Ovary (tissue), 9 donors: ENCODE data around the gene PDE4D. TPM values are rescaled to one million over a fixed set of nuclear protein-coding genes. Genes with fewer than 3 reads are reported as not detected.

Experiments
- DNase-seq, 5 donors: peaks; one replicate each; pipeline ENCODE4 v3.0.0-alpha.2; 2019 to 2020
- H3K27ac ChIP-seq, 2 donors: fragments of 200-600 bp; one replicate each; pipeline versions ENCODE4 v1.5.1 to v1.8.0; 2019 to 2022
- H3K27me3 ChIP-seq: fragments of 200-600 bp; one replicate; pipeline ENCODE4 v1.8.0; 2022
- H3K36me3 ChIP-seq: fragments of 200-600 bp; sonication (generic); one replicate; pipeline ENCODE4 v1.5.1; 2019
- H3K4me1 ChIP-seq: one replicate; pipeline ENCODE4 v1.8.1; 2013; ENCODE audit warnings: mild to moderate bottlenecking, moderate library complexity; ENCODE audit not compliant: insufficient read depth
- H3K4me3 ChIP-seq: fragments of 200-600 bp; sonication (generic); one replicate; pipeline ENCODE4 v1.5.1; 2017
- H3K9me3 ChIP-seq, 2 donors: fragments of 200-600 bp in 1 of 2; sonication (generic) in 1 of 2; one replicate each; pipeline versions ENCODE4 v1.5.1 to v1.8.1; 2013 to 2019; ENCODE audit warnings: mild to moderate bottlenecking in 1 of 2, moderate library complexity in 1 of 2
- CTCF ChIP-seq, 3 donors: fragments of 450-650 bp in 2 of 3; fragments of 200-600 bp in 1 of 3; IDR thresholded peaks; one replicate each; pipeline versions ENCODE4 v1.5.1 to v1.8.0; 2016 to 2022; ENCODE audit warnings: antibody characterized with exemption in 3 of 3, mild to moderate bottlenecking in 1 of 3
- EP300 ChIP-seq: sonication (generic); formaldehyde crosslinking; IDR thresholded peaks from one replicate; pipeline ENCODE4 v1.6.1; 2017; ENCODE audit warnings: antibody characterized with exemption
- POLR2A ChIP-seq: fragments of 450-650 bp; IDR thresholded peaks from one replicate; pipeline ENCODE4 v1.6.1; 2017; ENCODE audit warnings: antibody characterized with exemption, mild to moderate bottlenecking, moderate library complexity
- WGBS, 3 donors: extraction: QIAGEN DNeasy Blood & Tissue Kit in 1 of 3; methylation state at CpG; one replicate each; pipeline versions ENCODE4 v1.1.5 to v1.1.7; 2013 to 2017; 5-methylcytosine and 5-hydroxymethylcytosine counted together
- intact Hi-C, 4 donors: fragments of 100-400 bp; cut with DNase I; formaldehyde crosslinking; loops; one replicate each; pipeline versions ENCODE4 v1.11.0 to v1.15.1; 2022 to 2023
- polyA plus RNA-seq, 2 donors: library from polyadenylated mRNA; stranded (reverse); fragments of 200-250 nt in 1 of 2; fragments of 350-450 nt in 1 of 2; fragmentation: Illumina TruSeq in 1 of 2; extraction: RNeasy Lipid Tissue Mini Kit (QIAGEN cat#74804) in 1 of 2; gene quantifications; one replicate each; pipeline ENCODE4 v1.2.3, GENCODE V29; 2013 to 2014
- total RNA-seq, 7 donors: library from RNA; depleted of rRNA in 2 of 7; stranded (reverse); fragments of >200 nt in 2 of 7; fragmentation: NEBNext Ultra II Directional in 3 of 7; extraction: Animal tissue kit (Norgen Biotek cat#: 25700) in 3 of 7; gene quantifications; one replicate each; pipeline versions ENCODE4 v1.1.0 to v1.2.4, GENCODE V29; 2016 to 2023
- donor health status: DM: no; HTN: no; CAD: no; lungs with moderate emphysema.
- donor health status: DM: no; HTN: no; CAD: no.
- donor health status: Bipolar disorder and iron deficiency.
- donor health status: DM: yes; HTN: yes; CAD: no.
- donor health status: DM: no; HTN: no; CAD: no.
- donor health status: DM: yes; HTN: yes; CAD: no.

PDE4D gene
- total and polyA plus RNA-seq, 9 donors: 1.3 to 67.6 (median 8.4) TPM

GRCh38 chr5:59330680-59331079, 562.8 kb downstream of the PDE4D start:
- Histone ChIP-seq H3K36me3 (no peaks in the 10 kb centered on the region), H3K4me1 (peaks cover 2% of the 10 kb centered on the region), H3K9me3 (no peaks in the 10 kb centered on the region), H3K27me3 (no peaks in the 10 kb centered on the region), H3K4me3 (no peak overlapping the region), H3K27ac (no peak overlapping the region)
- WGBS, 3 donors: 91 to 92% (median 92%) methylated on average over 9 of the region's 9 CpGs
- DNase-seq: no peak
- intact Hi-C loops: no loop called here
- TF ChIP-seq CTCF (IDR thresholded peaks at IDR 0.05) (no peak), POLR2A (no peak), EP300 (no peak)

- Histone ChIP-seq H3K9me3 (no peaks in the 10 kb centered on the region), H3K27me3 (no peaks in the 10 kb centered on the region), H3K4me3 (no peak overlapping the region), H3K4me1 (peaks cover 2% of the 10 kb centered on the region), H3K27ac (no peak overlapping the region), H3K36me3 (no peaks in the 10 kb centered on the region)
- TF ChIP-seq EP300: no peak
- no peak for TF ChIP-seq POLR2A
- TF ChIP-seq CTCF (IDR thresholded peaks at IDR 0.05): no peak
- intact Hi-C loops: no loop called here
- 39 to 51% (median 47%) methylated on average over 6 of the region's 6 CpGs for WGBS, 3 donors
- peak in 1 of 5 donors; percentile 18 for DNase-seq
These were observed 564.7 kb downstream of the PDE4D start for GRCh38 chr5:59328709-59329296.

GRCh38 chr5:59327191-59327980, 566.1 kb downstream of the PDE4D start:
- Histone ChIP-seq H3K36me3 (no peaks in the 10 kb centered on the region), H3K4me1 (peaks cover 2% of the 10 kb centered on the region), H3K27me3 (no peaks in the 10 kb centered on the region), H3K27ac (no peak overlapping the region), H3K9me3 (no peaks in the 10 kb centered on the region), H3K4me3 (no peak overlapping the region)
- no peak for DNase-seq
- 27 to 39% (median 31%) methylated on average over 4 of the region's 4 CpGs for WGBS, 3 donors
- intact Hi-C loops: no loop called here
- TF ChIP-seq POLR2A (no peak), CTCF (IDR thresholded peaks at IDR 0.05) (no peak), EP300 (no peak)

GRCh38 chr5:59326596-59326995, 566.9 kb downstream of the PDE4D start:
- H3K9me3 ChIP-seq: no peaks in the 10 kb centered on the region
- intact Hi-C loops: no loop called here
- no peaks in the 10 kb centered on the region for H3K36me3 ChIP-seq
- no peak overlapping the region for H3K27ac ChIP-seq
- WGBS, 3 donors: 95 to 96% (median 96%) methylated on average over 2 of the region's 2 CpGs
- no peak for DNase-seq
- no peaks in the 10 kb centered on the region for H3K27me3 ChIP-seq
- TF ChIP-seq POLR2A: no peak
- TF ChIP-seq CTCF (IDR thresholded peaks at IDR 0.05): no peak
- no peak for TF ChIP-seq EP300
- H3K4me3 ChIP-seq: no peak overlapping the region
- peaks cover 2% of the 10 kb centered on the region for H3K4me1 ChIP-seq
